WTC11 (cell line): Measurements from ENCODE around the gene CPPED1. TPM values are rescaled to one million over a fixed set of nuclear protein-coding genes. Genes with fewer than 3 reads are reported as not detected.

ENCODE experiments used
- ATAC-seq: fragments of 200-7000 bp; cut with Tn5 transposase; 2 replicates; pipeline ENCODE4 v1.10.0; 2021; ENCODE audit warnings: mild to moderate bottlenecking, moderate library complexity
- CTCF ChIA-PET: fragments of 300-600 bp; sonication (Branson Sonifier 250); formaldehyde crosslinking; loops from one replicate; lab custom pipeline; 2021; ENCODE audit warnings: antibody characterized with exemption; lab: Charles Lee
- POLR2A ChIA-PET: fragments of 350-600 bp; sonication (Branson Sonifier 250); formaldehyde crosslinking; loops from one replicate; lab custom pipeline; 2021; ENCODE audit warnings: antibody characterized with exemption; lab: Charles Lee
- DNase-seq: peaks from one replicate; pipeline ENCODE4 v3.0.0; 2021; ENCODE audit warnings: low spot score
- H3K27ac Mint-ChIP-seq: 2 replicates; pipeline ENCODE4 v1.8.0; 2021; ENCODE audit warnings: mixed read lengths
- H3K27me3 Mint-ChIP-seq: 2 replicates; pipeline ENCODE4 v1.8.0; 2021; ENCODE audit warnings: low read depth, mild to moderate bottlenecking, moderate library complexity, mixed read lengths
- H3K36me3 Mint-ChIP-seq: 2 replicates; pipeline ENCODE4 v1.8.0; 2021; ENCODE audit warnings: mixed read lengths
- H3K4me1 Mint-ChIP-seq: 2 replicates; pipeline ENCODE4 v1.8.0; 2022; ENCODE audit warnings: mixed read lengths
- H3K4me3 Mint-ChIP-seq: 2 replicates; pipeline ENCODE4 v1.8.0; 2021; ENCODE audit warnings: mild to moderate bottlenecking, moderate library complexity, mixed read lengths
- H3K9me3 Mint-ChIP-seq: 2 replicates; pipeline ENCODE4 v1.8.0; 2021; ENCODE audit warnings: mixed read lengths
- ATF1 ChIP-seq: sonication (generic); formaldehyde crosslinking; IDR thresholded peaks from 2 replicates; pipeline ENCODE4 v1.8.1; 2023; ENCODE audit warnings: mild to moderate bottlenecking, moderate library complexity, missing genetic modification reagents
- CREM ChIP-seq: sonication (generic); formaldehyde crosslinking; IDR thresholded peaks from 2 replicates; pipeline ENCODE4 v1.8.1; 2022; ENCODE audit warnings: mild to moderate bottlenecking, missing genetic modification reagents, moderate library complexity
- EMX1 ChIP-seq: fragments of 250-450 bp; sonication (Bioruptor Pico); IDR thresholded peaks from 2 replicates; pipeline ENCODE4 v1.8.0; 2021; ENCODE audit warnings: mild to moderate bottlenecking
- ESRRA ChIP-seq: sonication (generic); formaldehyde crosslinking; IDR thresholded peaks from 2 replicates; pipeline ENCODE4 v1.8.1; 2022; ENCODE audit warnings: mild to moderate bottlenecking, missing genetic modification reagents, borderline replicate concordance
- FOXJ3 ChIP-seq: sonication (generic); formaldehyde crosslinking; IDR thresholded peaks from 2 replicates; pipeline ENCODE4 v1.9.0; 2021; ENCODE audit warnings: missing genetic modification reagents, mild to moderate bottlenecking, borderline replicate concordance
- FOXK1 ChIP-seq: sonication (generic); formaldehyde crosslinking; IDR thresholded peaks from 2 replicates; pipeline ENCODE4 v1.8.0; 2022; ENCODE audit warnings: mild to moderate bottlenecking, moderate library complexity, missing genetic modification reagents
- GRHL2 ChIP-seq: fragments of 250-450 bp; sonication (Bioruptor Pico); IDR thresholded peaks from 2 replicates; pipeline ENCODE4 v1.8.0; 2022; ENCODE audit warnings: mild to moderate bottlenecking, moderate library complexity; ENCODE audit not compliant: insufficient replicate concordance, severe bottlenecking
- IRF2 ChIP-seq: sonication (generic); formaldehyde crosslinking; IDR thresholded peaks from 2 replicates; pipeline ENCODE4 v1.8.0; 2022; ENCODE audit warnings: low read depth, missing genetic modification reagents, borderline replicate concordance
- JUN ChIP-seq: sonication (generic); formaldehyde crosslinking; IDR thresholded peaks from 2 replicates; pipeline ENCODE4 v1.8.0; 2023; ENCODE audit warnings: mild to moderate bottlenecking, missing genetic modification reagents
- NR2C2 ChIP-seq: sonication (generic); formaldehyde crosslinking; IDR thresholded peaks from 2 replicates; pipeline ENCODE4 v1.8.0; 2022; ENCODE audit warnings: mild to moderate bottlenecking, missing genetic modification reagents
- SMAD3 ChIP-seq: sonication (generic); formaldehyde crosslinking; IDR thresholded peaks from 2 replicates; pipeline ENCODE4 v1.8.0; 2022; ENCODE audit warnings: missing genetic modification reagents, mild to moderate bottlenecking, borderline replicate concordance
- SMAD4 ChIP-seq: sonication (generic); formaldehyde crosslinking; IDR thresholded peaks from 2 replicates; pipeline ENCODE4 v1.8.0; 2022; ENCODE audit warnings: mild to moderate bottlenecking, missing genetic modification reagents
- TEAD1 ChIP-seq: sonication (generic); formaldehyde crosslinking; IDR thresholded peaks from 2 replicates; pipeline ENCODE4 v1.8.0; 2022; ENCODE audit warnings: mild to moderate bottlenecking, missing genetic modification reagents
- ZNF138 ChIP-seq: sonication (generic); formaldehyde crosslinking; conservative IDR thresholded peaks from 2 replicates; pipeline ENCODE4 v1.8.1; 2022; ENCODE audit warnings: mild to moderate bottlenecking, moderate library complexity, missing genetic modification reagents
- ZNF219 ChIP-seq: sonication (generic); formaldehyde crosslinking; IDR thresholded peaks from 2 replicates; pipeline ENCODE4 v1.8.0; 2023; ENCODE audit warnings: missing genetic modification reagents, mild to moderate bottlenecking, borderline replicate concordance
- total RNA-seq: library from RNA; stranded (reverse); gene quantifications from 3 replicates; pipeline ENCODE4 v1.2.3, GENCODE V29; 2021
- TF ChIP-seq, protein P1 (sequence below): sonication (generic); formaldehyde crosslinking; IDR thresholded peaks from 2 replicates; pipeline ENCODE4 v1.8.1; 2022; ENCODE audit warnings: mild to moderate bottlenecking, moderate library complexity, missing genetic modification reagents
- TF ChIP-seq, protein P2 (sequence below): fragments of 250-450 bp; sonication (Bioruptor Pico); IDR thresholded peaks from 2 replicates; pipeline ENCODE4 v1.9.0; 2021; ENCODE audit warnings: mild to moderate bottlenecking
- TF ChIP-seq, protein P3 (sequence below): sonication (generic); formaldehyde crosslinking; IDR thresholded peaks from 2 replicates; pipeline ENCODE4 v1.8.0; 2022; ENCODE audit warnings: mild to moderate bottlenecking, missing genetic modification reagents
- TF ChIP-seq, protein P4 (sequence below): sonication (generic); formaldehyde crosslinking; conservative IDR thresholded peaks from 2 replicates; pipeline ENCODE4 v1.8.1; 2023; ENCODE audit warnings: mild to moderate bottlenecking, low read depth, missing genetic modification reagents, moderate library complexity
- TF ChIP-seq, protein P5 (sequence below): sonication (generic); formaldehyde crosslinking; IDR thresholded peaks from 2 replicates; pipeline ENCODE4 v1.8.0; 2023; ENCODE audit warnings: mild to moderate bottlenecking, missing genetic modification reagents
- TF ChIP-seq, protein P6 (sequence below): fragments of 250-450 bp; sonication (Bioruptor Pico); IDR thresholded peaks from 2 replicates; pipeline ENCODE4 v2.1.2; 2022; ENCODE audit warnings: mild to moderate bottlenecking, moderate library complexity

Gene CPPED1
- total RNA-seq, 1 experiment from 2014 or later = 8.8 TPM

DNA sequence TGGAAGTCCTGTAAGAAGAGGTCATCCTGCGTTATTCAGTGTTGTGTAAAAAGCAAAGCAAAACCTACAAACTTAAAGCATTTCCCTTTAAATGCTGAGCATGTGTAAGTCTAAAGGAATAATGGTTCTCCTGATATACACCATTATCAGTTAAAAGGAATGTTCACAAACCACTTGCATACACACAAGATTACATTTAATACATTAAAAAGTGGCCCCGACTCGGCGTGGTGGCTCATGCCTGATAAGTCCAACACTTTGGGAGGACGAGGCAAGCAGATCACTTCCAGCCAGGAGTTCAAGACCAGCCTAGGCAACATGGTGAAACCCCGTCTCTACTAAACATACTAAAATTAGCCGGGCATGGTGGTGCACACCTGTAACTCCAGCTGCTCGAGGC, 30.5 kb downstream of the CPPED1 start (continued):
- TF ChIP-seq, protein P1, sequence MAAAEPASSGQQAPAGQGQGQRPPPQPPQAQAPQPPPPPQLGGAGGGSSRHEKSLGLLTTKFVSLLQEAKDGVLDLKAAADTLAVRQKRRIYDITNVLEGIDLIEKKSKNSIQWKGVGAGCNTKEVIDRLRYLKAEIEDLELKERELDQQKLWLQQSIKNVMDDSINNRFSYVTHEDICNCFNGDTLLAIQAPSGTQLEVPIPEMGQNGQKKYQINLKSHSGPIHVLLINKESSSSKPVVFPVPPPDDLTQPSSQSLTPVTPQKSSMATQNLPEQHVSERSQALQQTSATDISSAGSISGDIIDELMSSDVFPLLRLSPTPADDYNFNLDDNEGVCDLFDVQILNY (CRISPR knock-in tag) = no peak
- TF ChIP-seq SMAD3 (CRISPR knock-in tag) = no peak
- TF ChIP-seq ESRRA (CRISPR knock-in tag) = no peak

DNA sequence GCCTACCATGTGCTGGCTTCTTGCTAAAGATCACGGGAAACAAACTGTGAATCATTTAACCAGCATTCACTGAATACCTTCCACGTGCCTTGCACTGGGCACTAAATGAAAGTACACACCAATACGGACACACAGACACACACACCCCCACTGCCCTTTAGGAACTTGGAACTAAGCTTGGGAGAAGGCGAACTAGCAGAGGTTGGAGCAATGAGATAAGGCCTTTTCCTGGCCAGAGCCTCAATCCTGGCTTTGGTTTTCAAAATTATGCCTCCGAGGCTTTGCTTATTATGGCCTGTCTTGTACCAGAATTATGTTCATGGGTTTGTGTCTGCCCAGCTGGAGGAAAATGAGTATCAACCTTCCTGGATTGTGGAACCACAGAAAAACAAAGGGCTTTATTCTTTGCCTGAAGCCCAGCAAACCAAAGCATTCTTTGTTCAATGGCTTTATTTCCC, 32.3 kb downstream of the CPPED1 start:
- H3K27ac Mint-ChIP-seq = peak overlapping the region; percentile 67; the same call in 1 of the 2 replicates
- TF ChIP-seq EMX1 (CRISPR knock-in tag) = no peak
- TF ChIP-seq, protein P2, sequence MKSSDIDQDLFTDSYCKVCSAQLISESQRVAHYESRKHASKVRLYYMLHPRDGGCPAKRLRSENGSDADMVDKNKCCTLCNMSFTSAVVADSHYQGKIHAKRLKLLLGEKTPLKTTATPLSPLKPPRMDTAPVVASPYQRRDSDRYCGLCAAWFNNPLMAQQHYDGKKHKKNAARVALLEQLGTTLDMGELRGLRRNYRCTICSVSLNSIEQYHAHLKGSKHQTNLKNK (CRISPR knock-in tag) = no peak
- no peak for TF ChIP-seq FOXK1 (CRISPR knock-in tag)
- no peak for TF ChIP-seq ZNF138 (CRISPR knock-in tag)
- TF ChIP-seq, protein P3, sequence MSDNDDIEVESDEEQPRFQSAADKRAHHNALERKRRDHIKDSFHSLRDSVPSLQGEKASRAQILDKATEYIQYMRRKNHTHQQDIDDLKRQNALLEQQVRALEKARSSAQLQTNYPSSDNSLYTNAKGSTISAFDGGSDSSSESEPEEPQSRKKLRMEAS (CRISPR knock-in tag) = no peak
- TF ChIP-seq JUN (CRISPR knock-in tag) = no peak
- no peak for TF ChIP-seq ZNF219 (CRISPR knock-in tag)
- TF ChIP-seq, protein P4, sequence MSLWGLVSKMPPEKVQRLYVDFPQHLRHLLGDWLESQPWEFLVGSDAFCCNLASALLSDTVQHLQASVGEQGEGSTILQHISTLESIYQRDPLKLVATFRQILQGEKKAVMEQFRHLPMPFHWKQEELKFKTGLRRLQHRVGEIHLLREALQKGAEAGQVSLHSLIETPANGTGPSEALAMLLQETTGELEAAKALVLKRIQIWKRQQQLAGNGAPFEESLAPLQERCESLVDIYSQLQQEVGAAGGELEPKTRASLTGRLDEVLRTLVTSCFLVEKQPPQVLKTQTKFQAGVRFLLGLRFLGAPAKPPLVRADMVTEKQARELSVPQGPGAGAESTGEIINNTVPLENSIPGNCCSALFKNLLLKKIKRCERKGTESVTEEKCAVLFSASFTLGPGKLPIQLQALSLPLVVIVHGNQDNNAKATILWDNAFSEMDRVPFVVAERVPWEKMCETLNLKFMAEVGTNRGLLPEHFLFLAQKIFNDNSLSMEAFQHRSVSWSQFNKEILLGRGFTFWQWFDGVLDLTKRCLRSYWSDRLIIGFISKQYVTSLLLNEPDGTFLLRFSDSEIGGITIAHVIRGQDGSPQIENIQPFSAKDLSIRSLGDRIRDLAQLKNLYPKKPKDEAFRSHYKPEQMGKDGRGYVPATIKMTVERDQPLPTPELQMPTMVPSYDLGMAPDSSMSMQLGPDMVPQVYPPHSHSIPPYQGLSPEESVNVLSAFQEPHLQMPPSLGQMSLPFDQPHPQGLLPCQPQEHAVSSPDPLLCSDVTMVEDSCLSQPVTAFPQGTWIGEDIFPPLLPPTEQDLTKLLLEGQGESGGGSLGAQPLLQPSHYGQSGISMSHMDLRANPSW (CRISPR knock-in tag) = no peak
- TF ChIP-seq, protein P5, sequence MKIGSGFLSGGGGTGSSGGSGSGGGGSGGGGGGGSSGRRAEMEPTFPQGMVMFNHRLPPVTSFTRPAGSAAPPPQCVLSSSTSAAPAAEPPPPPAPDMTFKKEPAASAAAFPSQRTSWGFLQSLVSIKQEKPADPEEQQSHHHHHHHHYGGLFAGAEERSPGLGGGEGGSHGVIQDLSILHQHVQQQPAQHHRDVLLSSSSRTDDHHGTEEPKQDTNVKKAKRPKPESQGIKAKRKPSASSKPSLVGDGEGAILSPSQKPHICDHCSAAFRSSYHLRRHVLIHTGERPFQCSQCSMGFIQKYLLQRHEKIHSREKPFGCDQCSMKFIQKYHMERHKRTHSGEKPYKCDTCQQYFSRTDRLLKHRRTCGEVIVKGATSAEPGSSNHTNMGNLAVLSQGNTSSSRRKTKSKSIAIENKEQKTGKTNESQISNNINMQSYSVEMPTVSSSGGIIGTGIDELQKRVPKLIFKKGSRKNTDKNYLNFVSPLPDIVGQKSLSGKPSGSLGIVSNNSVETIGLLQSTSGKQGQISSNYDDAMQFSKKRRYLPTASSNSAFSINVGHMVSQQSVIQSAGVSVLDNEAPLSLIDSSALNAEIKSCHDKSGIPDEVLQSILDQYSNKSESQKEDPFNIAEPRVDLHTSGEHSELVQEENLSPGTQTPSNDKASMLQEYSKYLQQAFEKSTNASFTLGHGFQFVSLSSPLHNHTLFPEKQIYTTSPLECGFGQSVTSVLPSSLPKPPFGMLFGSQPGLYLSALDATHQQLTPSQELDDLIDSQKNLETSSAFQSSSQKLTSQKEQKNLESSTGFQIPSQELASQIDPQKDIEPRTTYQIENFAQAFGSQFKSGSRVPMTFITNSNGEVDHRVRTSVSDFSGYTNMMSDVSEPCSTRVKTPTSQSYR = no peak
- no peak for TF ChIP-seq NR2C2
- TF ChIP-seq TEAD1 = no peak
- TF ChIP-seq GRHL2 = no peak
- TF ChIP-seq SMAD4 = no peak
- TF ChIP-seq ATF1 = no peak
- no peak for TF ChIP-seq CREM (CRISPR knock-in tag)
- TF ChIP-seq FOXJ3 (CRISPR knock-in tag) = no peak
- TF ChIP-seq, protein P6, sequence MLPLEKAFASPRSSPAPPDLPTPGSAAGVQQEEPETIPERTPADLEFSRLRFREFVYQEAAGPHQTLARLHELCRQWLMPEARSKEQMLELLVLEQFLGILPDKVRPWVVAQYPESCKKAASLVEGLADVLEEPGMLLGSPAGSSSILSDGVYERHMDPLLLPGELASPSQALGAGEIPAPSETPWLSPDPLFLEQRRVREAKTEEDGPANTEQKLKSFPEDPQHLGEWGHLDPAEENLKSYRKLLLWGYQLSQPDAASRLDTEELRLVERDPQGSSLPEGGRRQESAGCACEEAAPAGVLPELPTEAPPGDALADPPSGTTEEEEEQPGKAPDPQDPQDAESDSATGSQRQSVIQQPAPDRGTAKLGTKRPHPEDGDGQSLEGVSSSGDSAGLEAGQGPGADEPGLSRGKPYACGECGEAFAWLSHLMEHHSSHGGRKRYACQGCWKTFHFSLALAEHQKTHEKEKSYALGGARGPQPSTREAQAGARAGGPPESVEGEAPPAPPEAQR (CRISPR knock-in tag) = no peak
- TF ChIP-seq IRF2 (CRISPR knock-in tag) = no peak
- TF ChIP-seq, all 79 proteins: peak for 0
- CTCF ChIA-PET = no interaction called here
- no peaks in the 10 kb centered on the region for H3K4me1 Mint-ChIP-seq
- POLR2A ChIA-PET = no interaction called here
- DNase-seq (no peak), ATAC-seq (no peak)
- no peak overlapping the region for H3K4me3 Mint-ChIP-seq
- H3K27me3 Mint-ChIP-seq = no peaks in the 10 kb centered on the region
- H3K36me3 Mint-ChIP-seq = peaks cover 6% of the 10 kb centered on the region
- peaks cover 7% of the 10 kb centered on the region; the same call in 1 of the 2 replicates for H3K9me3 Mint-ChIP-seq
